LoVo (cell line): ENCODE data around the gene RELT.
A peak's percentile ranks its signal among the peaks of the same experiment; 100 is the strongest.

Experiments
- DNase-seq: peaks from one replicate; pipeline ENCODE4 v3.0.0-alpha.2; 2016; ENCODE audit warnings: low spot score

Gene RELT

DNA sequence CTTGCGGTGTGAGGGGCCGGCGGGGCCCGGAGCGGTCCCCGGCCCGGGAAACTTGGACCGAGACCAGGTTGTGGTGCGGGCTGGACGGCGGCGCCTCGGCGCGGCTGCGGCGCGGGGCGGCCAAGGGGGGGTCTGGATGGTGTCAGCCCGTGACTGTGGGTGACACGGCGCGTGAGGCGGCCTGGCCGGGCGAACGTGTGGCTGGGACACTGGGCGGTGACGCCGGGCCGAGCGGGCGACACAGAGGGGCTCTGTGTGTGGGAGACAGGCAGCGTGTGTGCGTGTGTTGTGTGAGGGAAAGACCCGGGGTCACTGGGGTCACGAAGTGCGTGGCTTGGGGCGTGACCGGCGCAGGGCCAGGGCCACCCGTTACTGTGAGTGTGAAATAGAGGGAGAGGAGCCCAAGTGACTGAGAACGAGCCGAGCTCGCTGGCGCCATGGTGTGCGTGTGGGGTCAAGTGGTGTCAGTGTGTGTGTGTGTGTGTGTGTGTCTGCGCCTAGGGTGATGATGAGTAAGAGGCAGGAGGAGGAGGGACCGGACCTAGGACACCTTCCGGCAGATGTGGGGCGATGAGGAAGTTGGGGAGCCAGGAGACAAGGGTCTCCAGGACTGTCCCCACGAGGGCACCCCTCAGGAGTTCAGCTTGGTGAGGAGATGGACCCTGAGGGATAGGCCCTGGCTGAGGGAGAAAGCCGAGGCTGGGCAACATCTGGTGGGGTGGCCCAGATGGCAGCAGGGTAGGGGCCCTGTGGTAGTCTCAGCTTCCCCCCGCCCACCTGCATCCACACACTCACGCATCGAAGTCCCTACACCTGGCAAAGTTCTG is 817 bp downstream of the RELT start:
- DNase-seq, result peak; percentile 54

GRCh38 chr11:73379189-73379880 is 3.1 kb downstream of the RELT start:
- no peak for DNase-seq

GRCh38 chr11:73380331-73380730 is 4.1 kb downstream of the RELT start:
- DNase-seq, result no peak

- DNase-seq, result no peak
Observed at GRCh38 chr11:73380897-73381410, 4.8 kb downstream of the RELT start.

DNA sequence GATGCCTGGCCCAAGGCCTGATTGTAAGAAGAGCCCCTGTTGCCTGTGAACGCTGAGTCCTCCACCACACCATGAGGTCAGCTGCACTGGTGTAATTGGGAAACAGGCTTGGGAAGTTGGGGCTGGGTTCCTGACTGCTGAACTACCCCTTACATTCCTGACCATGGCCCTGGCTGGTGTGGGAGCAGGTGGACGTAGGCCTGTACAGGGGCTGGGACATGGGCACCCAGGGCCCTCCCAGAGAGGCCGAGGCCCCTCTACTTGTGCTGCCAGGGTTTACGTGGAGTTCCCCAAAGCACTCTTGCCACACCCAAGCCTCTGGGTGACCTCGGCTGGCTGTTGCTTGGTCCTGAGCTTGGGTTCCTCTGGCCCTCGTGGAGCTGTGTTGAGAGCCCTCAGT is 5.4 kb downstream of the RELT start:
- no peak for DNase-seq

GRCh38 chr11:73382183-73382582 is 6.0 kb downstream of the RELT start:
- no peak for DNase-seq

DNA sequence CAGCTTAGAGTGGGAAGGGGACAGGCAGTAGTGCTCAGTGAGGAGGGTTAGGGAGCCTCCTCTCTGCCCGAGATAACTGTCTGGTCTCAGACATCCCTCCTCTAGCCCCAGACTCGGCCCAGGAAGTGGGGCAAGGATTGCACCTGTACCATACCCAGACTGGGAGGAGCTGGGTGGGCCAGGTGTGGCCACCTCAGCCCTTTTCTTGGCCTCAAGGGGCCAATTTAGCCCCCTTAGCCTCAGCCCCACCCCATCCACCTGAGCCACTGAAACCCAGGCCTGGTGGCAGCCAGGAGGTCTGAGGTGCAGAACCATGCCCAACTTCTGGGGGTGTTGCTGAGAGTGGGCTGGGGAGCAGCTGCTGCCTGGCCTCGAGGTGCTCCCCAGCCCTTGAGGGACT is 6.5 kb downstream of the RELT start:
- no peak for DNase-seq

DNA sequence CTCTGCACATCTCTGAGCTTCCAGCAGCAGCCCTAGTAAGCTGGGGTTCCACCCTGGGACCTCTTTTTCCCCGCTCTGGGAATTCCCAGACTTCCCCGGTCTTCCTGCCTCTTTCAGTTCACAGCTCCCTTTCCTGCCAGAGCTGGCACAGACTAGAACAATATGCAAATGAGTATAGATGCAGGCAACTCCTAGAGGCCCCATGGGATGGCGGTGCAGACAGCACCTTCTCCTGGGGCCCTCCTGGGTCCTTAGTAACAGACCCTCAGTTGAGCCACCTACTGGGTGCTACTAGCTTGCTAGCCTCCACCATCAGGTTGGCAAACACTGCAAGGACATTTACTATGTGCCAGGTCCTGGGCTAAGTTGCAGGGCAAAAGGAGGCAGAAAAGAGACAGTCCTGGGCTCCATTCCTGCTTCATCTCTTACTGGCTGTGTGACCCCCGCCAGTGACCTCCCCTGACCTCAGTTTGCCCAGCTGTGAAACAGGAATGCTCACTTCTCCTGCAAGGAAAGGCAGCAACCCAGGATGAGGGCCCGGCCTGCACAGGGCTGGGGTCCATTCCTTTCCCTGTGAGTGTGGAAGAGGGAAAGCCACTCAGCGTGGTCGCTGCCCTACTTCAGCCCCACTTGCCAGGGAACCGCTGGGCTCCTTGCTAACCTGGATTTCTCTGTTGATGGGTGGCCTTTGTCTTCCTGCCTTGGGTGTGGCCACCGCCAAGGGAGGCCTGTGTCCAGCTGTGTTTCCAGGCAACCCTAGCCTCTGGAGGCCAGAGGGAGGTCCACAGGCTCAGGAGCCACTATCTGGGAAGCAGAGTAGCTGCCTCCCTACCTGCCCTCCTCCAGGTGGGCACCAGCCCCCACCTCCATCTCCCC is 7.3 kb downstream of the RELT start:
- DNase-seq, result no peak

- DNase-seq, result no peak
Observed at GRCh38 chr11:73384125-73384441, 7.9 kb downstream of the RELT start.

DNA sequence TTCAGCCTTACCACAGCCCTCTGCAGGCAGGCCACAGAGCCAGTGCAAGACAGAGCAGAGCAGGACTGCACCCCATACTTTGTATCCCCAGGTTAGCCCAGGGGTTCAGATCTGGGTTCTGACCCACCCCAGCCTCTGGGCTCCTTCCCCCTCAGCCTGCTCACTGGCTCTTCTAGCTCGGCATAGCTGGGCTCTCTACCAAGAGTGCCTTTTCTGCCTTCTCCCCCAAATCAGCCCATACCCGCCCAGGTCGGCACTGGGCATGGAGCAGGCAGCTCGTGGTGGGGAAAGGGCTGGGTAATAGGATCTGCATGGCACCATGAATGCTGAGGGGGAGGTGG is 8.3 kb downstream of the RELT start:
- no peak for DNase-seq

GRCh38 chr11:73384872-73385689 is 8.9 kb downstream of the RELT start:
- DNase-seq, result no peak

GRCh38 chr11:73386016-73386415 is 9.8 kb downstream of the RELT start:
- DNase-seq, result no peak

DNA sequence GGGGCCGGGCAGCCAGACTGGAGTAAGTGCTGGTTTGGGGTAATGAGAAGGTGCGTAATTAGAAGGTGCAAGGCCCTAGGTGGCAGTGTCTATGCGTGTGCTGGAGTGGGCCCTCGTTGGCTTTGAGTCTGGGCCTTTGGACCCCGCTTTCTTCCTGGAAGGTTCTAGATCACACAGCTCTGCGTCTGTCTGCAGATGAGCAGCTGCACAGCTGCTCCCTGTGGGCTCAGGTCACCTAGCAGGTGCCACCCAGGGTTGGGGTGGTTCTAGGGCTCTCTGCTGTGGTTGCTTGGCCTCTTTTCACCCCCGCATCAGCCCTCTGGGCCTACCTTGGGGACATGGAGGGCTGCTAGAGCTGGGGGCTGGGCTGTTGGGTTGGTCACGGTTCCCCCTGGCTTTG is 10.3 kb downstream of the RELT start:
- no peak for DNase-seq

GRCh38 chr11:73387594-73388264 is 11.5 kb downstream of the RELT start:
- no peak for DNase-seq

DNA sequence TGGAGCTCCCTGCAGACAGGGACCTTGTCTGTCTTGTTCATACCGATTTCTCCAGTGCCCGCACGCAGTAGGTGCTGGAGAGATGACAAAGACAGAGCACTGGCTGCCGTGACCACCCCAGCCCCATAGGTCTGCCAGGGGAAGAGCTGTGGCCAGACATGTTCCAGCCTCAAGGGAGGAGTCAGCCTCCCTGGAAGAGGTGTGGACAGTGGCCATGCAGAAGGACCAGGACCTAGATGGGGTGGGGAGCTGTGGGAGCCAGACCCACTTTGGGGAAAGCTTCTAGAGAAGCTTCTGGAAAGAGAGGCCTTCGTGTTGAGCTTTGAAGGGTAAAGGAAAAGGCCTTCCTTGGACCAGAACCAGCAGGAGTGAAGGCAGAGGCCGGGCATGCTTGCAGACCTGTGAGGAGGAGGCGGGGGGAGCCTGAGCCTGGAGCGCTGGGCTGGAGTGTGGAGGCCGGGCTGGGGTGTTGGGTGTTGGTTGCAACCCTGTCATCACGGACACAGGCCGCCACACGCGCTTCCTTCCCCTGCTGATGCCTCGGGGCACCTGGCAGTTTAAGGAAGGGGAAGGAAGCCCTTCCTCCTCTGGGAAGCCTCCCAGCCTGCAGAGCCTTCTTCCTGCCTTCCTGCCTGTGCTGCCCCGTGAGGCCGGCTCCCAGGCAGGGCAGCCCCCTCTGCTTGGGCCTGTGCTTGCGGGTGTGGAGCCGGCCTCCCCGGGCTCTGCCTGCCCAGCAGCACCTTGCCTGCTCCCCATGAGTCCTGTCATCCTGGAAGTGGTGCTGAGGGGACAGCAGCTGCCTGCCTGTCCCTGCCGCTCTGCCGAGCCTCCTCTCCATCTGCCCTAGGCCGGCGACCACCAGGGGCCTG is 12.3 kb downstream of the RELT start:
- no peak for DNase-seq

DNA sequence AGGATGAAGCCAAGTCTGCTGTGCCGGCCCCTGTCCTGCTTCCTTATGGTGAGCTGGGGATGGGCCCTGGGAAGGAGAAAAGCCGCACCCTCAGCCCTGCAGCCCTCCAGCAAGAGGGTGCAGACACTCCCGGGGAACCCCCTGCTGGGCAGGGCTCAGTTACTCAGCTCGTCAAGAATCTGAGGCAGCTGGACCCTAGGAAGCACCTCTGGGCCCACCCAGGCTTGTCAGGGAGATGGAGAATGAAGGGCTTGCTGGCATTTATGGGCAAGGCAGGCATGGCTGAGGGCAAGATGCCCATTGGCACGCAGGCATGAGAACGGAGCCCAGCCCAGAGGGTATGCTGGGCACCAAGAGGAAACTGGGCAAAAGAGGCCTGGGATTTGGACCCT is 12.9 kb downstream of the RELT start:
- DNase-seq, result peak; percentile 26

DNA sequence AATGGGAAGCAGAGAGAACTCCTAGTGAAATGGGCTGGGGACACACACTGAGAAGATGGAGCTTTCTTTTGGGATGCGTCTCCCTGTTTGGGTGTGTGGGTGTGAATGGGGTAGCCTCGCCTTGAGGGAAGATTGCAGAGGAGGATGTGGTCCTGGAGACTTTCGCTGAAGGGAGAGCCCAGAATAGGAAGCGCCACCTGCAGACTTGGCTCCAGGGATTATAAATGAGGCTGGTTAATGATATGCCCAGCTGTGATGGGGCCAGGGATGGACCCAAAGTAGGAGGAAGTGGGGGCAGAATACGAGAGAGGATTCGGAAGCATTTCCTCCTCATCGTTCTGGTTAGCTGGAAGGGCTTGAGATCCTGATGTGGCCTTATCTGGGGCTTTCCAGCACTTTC is 13.7 kb downstream of the RELT start:
- no peak for DNase-seq

DNA sequence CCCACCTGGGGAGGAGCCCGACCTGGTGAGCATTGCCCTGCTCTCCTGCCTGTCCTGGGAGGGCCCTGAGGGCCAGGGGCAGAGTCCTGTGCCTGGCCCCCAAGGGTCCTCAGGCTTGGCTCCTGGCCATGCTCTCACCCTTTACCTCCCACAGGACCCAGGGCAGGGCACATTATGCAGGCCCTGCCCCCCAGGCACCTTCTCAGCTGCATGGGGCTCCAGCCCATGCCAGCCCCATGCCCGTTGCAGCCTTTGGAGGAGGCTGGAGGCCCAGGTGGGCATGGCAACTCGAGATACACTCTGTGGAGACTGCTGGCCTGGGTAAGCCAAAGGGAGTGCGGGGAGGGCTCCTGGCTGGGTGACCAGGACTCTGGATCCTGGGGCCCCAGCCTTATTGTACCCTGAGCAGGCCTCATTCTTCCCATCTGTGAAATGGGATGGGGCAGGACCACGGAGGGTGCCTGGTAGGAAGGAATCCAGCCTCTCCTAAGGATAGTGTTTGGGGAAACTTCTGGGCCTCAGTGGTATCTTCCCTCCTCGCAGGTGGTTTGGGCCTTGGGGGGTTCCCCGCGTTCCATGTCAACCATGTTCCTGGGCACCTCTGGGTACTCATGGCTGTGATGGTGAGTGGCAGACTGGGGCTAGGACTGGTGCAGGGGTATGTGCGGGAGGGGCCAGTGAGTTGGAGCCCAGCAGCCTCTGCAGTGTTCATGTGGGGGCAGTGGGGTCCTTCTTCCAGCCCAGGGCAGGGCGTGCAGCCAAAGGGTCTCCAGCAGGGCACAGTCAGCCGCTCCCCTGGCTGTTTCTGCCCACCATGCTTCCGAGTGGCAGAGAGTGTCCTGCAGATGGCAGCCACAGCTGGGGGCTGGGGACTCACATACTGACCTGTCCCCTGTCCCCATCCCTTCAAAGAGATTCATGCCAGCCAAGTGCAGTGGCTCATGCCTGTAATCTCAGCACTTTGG is 14.7 kb downstream of the RELT start:
- no peak for DNase-seq

DNA sequence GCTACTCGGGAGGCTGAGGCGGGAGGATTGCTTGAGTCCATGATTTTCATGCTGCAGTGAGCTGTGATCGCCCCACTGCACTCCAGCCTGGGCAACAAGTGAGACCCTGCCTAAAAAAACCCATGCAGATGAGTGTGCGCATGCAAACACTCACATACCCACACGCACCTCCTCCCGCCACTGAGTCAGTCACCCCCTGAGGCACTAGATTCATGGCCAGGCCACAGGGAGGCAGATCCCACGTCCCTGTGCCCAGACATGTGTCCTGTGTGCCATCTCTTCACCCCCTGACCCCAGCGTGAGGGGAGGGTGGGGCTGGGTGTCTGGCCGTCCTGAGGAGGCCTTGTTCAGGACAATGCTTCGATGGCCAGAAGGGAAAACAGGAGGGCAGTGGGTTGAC is 15.5 kb downstream of the RELT start:
- DNase-seq, result no peak
